Measurements from ENCODE around the gene ARSA. TPM values are rescaled to one million over a fixed set of nuclear protein-coding genes. Genes with fewer than 3 reads are reported as not detected.
A peak's percentile ranks its signal among the peaks of the same experiment; 100 is the strongest.

ARSA gene
- total RNA-seq, 4 donors from 2014 or later = 8.8 to 17.8 (median 10.2) TPM

- Histone ChIP-seq H3K4me1 (peaks cover 27 to 46% of the 10 kb centered on the region in 2 donors), H3K9me3 (no peaks in the 10 kb centered on the region), H3K36me3 (peaks cover 0 to 7% of the 10 kb centered on the region in 2 donors), H3K27me3 (no peaks in the 10 kb centered on the region), H3K4me3 (peak overlapping the region; percentile 61 to 79 (median 70)), H3K27ac (peak overlapping the region; percentile 89 to 98 (median 96))
- DNase-seq (no peak), ATAC-seq (no peak)
- intact Hi-C loops (cut with DNase I; ENCODE audit: low total_unique reads) = loop anchor here (1.0 to 2.0 kb wide), 2 partner anchors 20 to 73 kb away; partner anchors contain the start of genes NCAPH2 and SYCE3
- TF ChIP-seq CTCF (IDR thresholded peaks at IDR 0.05 in 4 of 5, conservative IDR thresholded peaks at IDR 0.05 in 1 of 5) = no peak
- TF ChIP-seq POLR2A (IDR thresholded peaks at IDR 0.05) = no peak
- in situ Hi-C loops (cut with MboI; ENCODE audit: low sequenced_read_pairs in 4 of 4) = no loop called here
Measured at GRCh38 chr22:50581950-50582492, 45.9 kb downstream of the ARSA start.

GRCh38 chr22:50581031-50581949, 46.7 kb downstream of the ARSA start:
- H3K27ac ChIP-seq = peak overlapping the region; percentile 89 to 98 (median 96)
- ATAC-seq (no peak), DNase-seq (no peak)
- in situ Hi-C loops (cut with MboI; ENCODE audit: low sequenced_read_pairs in 4 of 4) (no loop called here), intact Hi-C loops (cut with DNase I; ENCODE audit: low total_unique reads) (no loop called here)
- no peaks in the 10 kb centered on the region for H3K27me3 ChIP-seq
- TF ChIP-seq CTCF (IDR thresholded peaks at IDR 0.05 in 4 of 5, conservative IDR thresholded peaks at IDR 0.05 in 1 of 5) (no peak), POLR2A (IDR thresholded peaks at IDR 0.05) (no peak)
- H3K9me3 ChIP-seq = no peaks in the 10 kb centered on the region
- peaks cover 0 to 7% of the 10 kb centered on the region in 2 donors for H3K36me3 ChIP-seq
- H3K4me1 ChIP-seq = peaks cover 27 to 53% of the 10 kb centered on the region in 2 donors
- H3K4me3 ChIP-seq = peak overlapping the region; percentile 61 to 79 (median 70)

DNA sequence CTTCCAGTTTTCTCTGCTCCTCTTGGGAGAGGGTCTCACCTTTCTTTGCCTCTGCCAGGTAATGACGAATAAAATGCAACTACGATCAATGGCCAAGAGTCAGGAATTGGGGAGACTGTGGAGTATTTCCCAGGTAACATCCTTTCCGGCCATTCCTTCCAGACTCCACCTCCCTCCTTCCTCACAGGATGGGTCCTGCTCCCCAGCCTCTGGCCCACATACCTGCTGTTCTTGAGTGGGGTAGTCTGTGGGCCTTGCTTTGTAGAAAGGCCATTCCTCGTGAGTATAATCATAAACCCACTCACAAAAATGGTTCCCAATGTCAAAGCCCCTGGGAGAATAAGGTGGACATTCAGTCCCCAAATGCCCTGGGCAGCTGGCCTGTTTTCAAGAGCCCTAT, 48.2 kb downstream of the ARSA start:
- Histone ChIP-seq H3K4me3 (no peak overlapping the region), H3K4me1 (peaks cover 27 to 54% of the 10 kb centered on the region in 2 donors), H3K27me3 (no peaks in the 10 kb centered on the region), H3K36me3 (peaks cover 0 to 7% of the 10 kb centered on the region in 2 donors), H3K27ac (peak overlapping the region; percentile 89 to 98 (median 96)), H3K9me3 (no peaks in the 10 kb centered on the region)
- in situ Hi-C loops (cut with MboI; ENCODE audit: low sequenced_read_pairs in 4 of 4) (no loop called here), intact Hi-C loops (cut with DNase I; ENCODE audit: low total_unique reads) (no loop called here)
- DNase-seq (no peak), ATAC-seq (no peak)
- TF ChIP-seq CTCF (IDR thresholded peaks at IDR 0.05 in 4 of 5, conservative IDR thresholded peaks at IDR 0.05 in 1 of 5) (no peak), POLR2A (IDR thresholded peaks at IDR 0.05) (no peak)

DNA sequence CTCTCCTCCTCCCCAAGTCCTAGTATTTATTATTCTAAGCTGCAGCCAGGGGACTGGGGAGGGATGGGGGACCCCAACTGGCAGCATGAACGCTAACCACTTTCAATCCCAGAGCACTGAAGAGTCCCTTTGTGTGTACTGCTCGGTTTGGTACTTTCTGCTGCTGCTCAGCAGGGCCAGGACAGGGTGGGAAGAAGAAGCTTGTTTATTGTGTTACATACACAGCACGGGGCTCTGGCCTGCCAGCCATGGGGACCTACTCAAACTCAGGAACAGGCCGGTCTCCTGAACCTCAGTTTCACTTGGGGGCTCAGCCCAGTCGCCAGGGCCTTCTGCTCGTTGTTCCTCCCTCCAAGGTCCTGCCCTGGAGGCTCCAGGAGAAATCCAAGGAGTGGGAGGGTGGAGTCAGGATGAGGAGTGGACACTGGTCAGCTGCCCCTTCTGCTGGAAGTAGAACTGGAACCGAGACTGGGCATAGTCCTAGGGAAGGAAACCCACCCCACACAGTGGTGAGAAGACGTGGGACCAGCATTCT, 49.1 kb downstream of the ARSA start:
- no peaks in the 10 kb centered on the region for H3K9me3 ChIP-seq
- no peaks in the 10 kb centered on the region for H3K27me3 ChIP-seq
- TF ChIP-seq CTCF (IDR thresholded peaks at IDR 0.05 in 4 of 5, conservative IDR thresholded peaks at IDR 0.05 in 1 of 5) (no peak), POLR2A (IDR thresholded peaks at IDR 0.05) (no peak)
- no peak for DNase-seq
- intact Hi-C loops (cut with DNase I; ENCODE audit: low total_unique reads) (no loop called here), in situ Hi-C loops (cut with MboI; ENCODE audit: low sequenced_read_pairs in 4 of 4) (no loop called here)
- ATAC-seq = no peak
- peak overlapping the region; percentile 31 to 64 (median 63) for H3K4me3 ChIP-seq
- peak overlapping the region; percentile 89 to 98 (median 96) for H3K27ac ChIP-seq
- H3K36me3 ChIP-seq = peaks cover 0 to 16% of the 10 kb centered on the region in 2 donors
- peaks cover 26 to 52% of the 10 kb centered on the region in 2 donors for H3K4me1 ChIP-seq
